Testis (tissue), 3 donors: ENCODE results near the gene SAMM50. TPM values are rescaled to one million over a fixed set of nuclear protein-coding genes. Genes with fewer than 3 reads are reported as not detected.

ENCODE experiments used
- DNase-seq: peaks from one replicate; pipeline ENCODE4 v3.0.0-alpha.2; 2019
- H3K27ac ChIP-seq, 2 donors: fragments of 200-600 bp; sonication (generic); one replicate each; pipeline ENCODE4 v1.5.1; 2019
- H3K27me3 ChIP-seq: fragments of 200-600 bp; sonication (generic); one replicate; pipeline ENCODE4 v1.5.1; 2019
- H3K36me3 ChIP-seq: fragments of 200-600 bp; sonication (generic); one replicate; pipeline ENCODE4 v1.5.1; 2017; ENCODE audit warnings: low read depth; ENCODE audit errors: missing control alignments
- H3K4me1 ChIP-seq: fragments of 200-600 bp; sonication (generic); one replicate; pipeline ENCODE4 v1.5.1; 2019
- H3K4me3 ChIP-seq, 2 donors: fragments of 200-600 bp; sonication (generic); one replicate each; pipeline ENCODE4 v1.5.1; 2017 to 2019
- H3K9me3 ChIP-seq: fragments of 200-600 bp; sonication (generic); one replicate; pipeline ENCODE4 v1.5.1; 2017
- POLR2A ChIP-seq: fragments of 450-650 bp; IDR thresholded peaks from one replicate; pipeline ENCODE4 v1.6.1; 2017; ENCODE audit warnings: antibody characterized with exemption, mild to moderate bottlenecking, moderate library complexity
- WGBS, 2 donors: methylation state at CpG; one replicate each; pipeline ENCODE4 v1.1.5; 2018; 5-methylcytosine and 5-hydroxymethylcytosine counted together
- intact Hi-C: fragments of 100-400 bp; cut with DNase I; formaldehyde crosslinking; loops from one replicate; pipeline ENCODE4 v1.15.1; 2023; ENCODE audit warnings: low total_unique reads
- polyA plus RNA-seq: library from polyadenylated mRNA; stranded (reverse); fragments of 350-450 nt; fragmentation: Illumina TruSeq; extraction: RNeasy Lipid Tissue Mini Kit (QIAGEN cat#74804); gene quantifications from one replicate; pipeline ENCODE4 v1.2.3, GENCODE V29; 2014; ENCODE audit warnings: low read depth, low replicate concordance; ENCODE audit not compliant: insufficient read depth
- total RNA-seq, 2 donors: library from RNA; depleted of rRNA; stranded (reverse); fragments of >200 nt; gene quantifications; one replicate each; pipeline ENCODE4 v1.2.3, GENCODE V29; 2016
- TF ChIP-seq, protein P1 (sequence below), 3 experiments: fragments of 450-650 bp in 2 of 3; fragments of 200-600 bp in 1 of 3; sonication (generic) in 1 of 3; IDR thresholded peaks; one replicate each; pipeline ENCODE4 v1.5.1; 2016 to 2019; ENCODE audit warnings: antibody characterized with exemption in 3 of 3, mild to moderate bottlenecking in 2 of 3, moderate library complexity in 1 of 3

The SAMM50 gene
- total and polyA plus RNA-seq, 3 donors from 2014 or later, result 41.5 to 71.1 (median 50.3) TPM

DNA sequence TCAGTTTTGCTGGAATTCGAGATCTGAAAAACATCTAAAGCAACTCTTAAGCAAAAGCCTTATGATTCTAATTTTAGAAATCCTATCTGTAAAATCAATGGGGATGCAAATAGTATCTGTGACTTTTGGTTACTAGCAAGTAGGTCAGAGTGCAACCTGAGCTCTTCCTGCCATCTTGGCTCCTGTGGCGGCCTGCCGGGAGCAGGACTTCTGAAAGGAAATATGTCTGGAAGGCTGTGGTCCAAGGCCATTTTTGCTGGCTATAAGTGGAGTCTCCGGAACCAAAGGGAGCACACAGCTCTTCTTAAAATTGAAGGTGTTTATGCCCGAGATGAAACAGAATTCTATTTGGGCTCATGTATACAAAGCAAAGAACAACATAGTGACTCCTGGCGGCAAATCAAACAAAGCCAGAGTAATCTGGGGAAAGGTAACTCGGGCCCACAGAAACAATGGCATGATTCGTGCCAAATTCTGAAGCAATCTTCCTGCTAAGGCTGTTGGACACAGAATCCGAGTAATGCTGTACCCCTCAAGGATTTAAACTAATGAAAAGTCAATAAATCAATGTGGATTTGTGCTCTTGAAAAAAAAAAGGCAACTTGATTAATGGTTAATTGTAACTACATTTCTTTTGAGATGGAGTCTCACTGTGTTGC is 1.7 kb downstream of the SAMM50 start:
- Histone ChIP-seq H3K4me3 (no peak overlapping the region), H3K9me3 (no peaks in the 10 kb centered on the region), H3K27ac (no peak overlapping the region), H3K27me3 (no peaks in the 10 kb centered on the region), H3K4me1 (peaks cover 18% of the 10 kb centered on the region), H3K36me3 (no peaks in the 10 kb centered on the region)
- 40 to 42% methylated on average over 9 of the region's 9 CpGs for WGBS, 2 donors
- intact Hi-C loops, result no loop called here
- no peak for DNase-seq
- TF ChIP-seq, protein P1, sequence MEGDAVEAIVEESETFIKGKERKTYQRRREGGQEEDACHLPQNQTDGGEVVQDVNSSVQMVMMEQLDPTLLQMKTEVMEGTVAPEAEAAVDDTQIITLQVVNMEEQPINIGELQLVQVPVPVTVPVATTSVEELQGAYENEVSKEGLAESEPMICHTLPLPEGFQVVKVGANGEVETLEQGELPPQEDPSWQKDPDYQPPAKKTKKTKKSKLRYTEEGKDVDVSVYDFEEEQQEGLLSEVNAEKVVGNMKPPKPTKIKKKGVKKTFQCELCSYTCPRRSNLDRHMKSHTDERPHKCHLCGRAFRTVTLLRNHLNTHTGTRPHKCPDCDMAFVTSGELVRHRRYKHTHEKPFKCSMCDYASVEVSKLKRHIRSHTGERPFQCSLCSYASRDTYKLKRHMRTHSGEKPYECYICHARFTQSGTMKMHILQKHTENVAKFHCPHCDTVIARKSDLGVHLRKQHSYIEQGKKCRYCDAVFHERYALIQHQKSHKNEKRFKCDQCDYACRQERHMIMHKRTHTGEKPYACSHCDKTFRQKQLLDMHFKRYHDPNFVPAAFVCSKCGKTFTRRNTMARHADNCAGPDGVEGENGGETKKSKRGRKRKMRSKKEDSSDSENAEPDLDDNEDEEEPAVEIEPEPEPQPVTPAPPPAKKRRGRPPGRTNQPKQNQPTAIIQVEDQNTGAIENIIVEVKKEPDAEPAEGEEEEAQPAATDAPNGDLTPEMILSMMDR (IDR thresholded peaks at IDR 0.05), result no peak
- no peak for TF ChIP-seq POLR2A

DNA sequence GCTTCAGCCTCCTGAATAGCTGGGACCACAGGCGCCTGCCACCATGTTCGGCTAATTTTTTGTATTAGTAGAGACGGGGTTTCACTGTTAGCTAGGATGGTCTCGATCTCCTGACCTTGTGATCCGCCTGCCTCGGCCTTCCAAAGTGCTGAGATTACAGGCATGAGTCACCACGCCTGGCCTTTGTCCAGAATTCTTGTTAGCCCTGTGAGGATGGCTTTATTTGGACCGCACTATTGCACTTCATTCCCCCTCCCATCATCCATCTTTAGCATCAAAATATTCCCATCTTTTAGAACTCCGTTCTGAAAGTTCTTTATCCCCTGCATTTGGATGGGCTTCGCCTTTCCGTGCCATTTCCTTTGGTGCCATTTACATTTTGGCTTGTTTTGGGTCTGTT is 2.6 kb downstream of the SAMM50 start:
- Histone ChIP-seq H3K4me3 (no peak overlapping the region), H3K4me1 (peaks cover 18% of the 10 kb centered on the region), H3K27ac (no peak overlapping the region), H3K36me3 (no peaks in the 10 kb centered on the region), H3K9me3 (no peaks in the 10 kb centered on the region), H3K27me3 (no peaks in the 10 kb centered on the region)
- intact Hi-C loops, result no loop called here
- 80 to 85% methylated on average over 11 of the region's 11 CpGs for WGBS, 2 donors
- no peak for DNase-seq
- TF ChIP-seq, protein P1 (IDR thresholded peaks at IDR 0.05), result no peak
- no peak for TF ChIP-seq POLR2A

DNA sequence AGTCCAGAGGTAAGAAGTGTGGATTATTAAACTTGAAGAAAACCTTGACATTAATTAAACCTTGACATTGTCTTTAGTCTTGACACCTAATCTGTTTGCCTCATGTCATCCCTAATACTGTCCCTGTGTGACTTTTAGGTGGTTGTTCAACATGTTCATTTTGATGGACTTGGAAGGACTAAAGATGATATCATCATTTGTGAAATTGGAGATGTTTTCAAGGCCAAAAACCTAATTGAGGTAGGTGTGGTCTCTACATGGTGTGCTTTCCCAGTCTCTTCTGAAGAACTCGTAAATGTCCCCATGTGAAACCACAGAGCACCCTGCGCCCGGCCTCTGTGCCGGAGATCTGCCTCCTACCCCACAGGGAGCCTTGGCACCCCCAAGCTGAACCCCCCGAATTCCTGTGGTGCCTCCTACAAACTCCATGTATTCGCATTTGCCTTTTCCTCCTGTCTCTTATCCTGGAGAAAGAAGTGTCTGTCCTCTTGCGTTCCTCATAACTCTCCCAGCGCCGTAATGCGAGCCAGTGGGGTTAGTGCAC is 9.1 kb downstream of the SAMM50 start:
- H3K27ac ChIP-seq, result no peak overlapping the region
- H3K4me3 ChIP-seq, result no peak overlapping the region
- H3K36me3 ChIP-seq, result no peaks in the 10 kb centered on the region
- intact Hi-C loops, result no loop called here
- 87% methylated on average over 10 of the region's 10 CpGs for WGBS, 2 donors
- H3K9me3 ChIP-seq, result no peaks in the 10 kb centered on the region
- no peaks in the 10 kb centered on the region for H3K4me1 ChIP-seq
- TF ChIP-seq POLR2A, result no peak
- TF ChIP-seq, protein P1 (IDR thresholded peaks at IDR 0.05), result no peak
- DNase-seq, result no peak
- H3K27me3 ChIP-seq, result no peaks in the 10 kb centered on the region

DNA sequence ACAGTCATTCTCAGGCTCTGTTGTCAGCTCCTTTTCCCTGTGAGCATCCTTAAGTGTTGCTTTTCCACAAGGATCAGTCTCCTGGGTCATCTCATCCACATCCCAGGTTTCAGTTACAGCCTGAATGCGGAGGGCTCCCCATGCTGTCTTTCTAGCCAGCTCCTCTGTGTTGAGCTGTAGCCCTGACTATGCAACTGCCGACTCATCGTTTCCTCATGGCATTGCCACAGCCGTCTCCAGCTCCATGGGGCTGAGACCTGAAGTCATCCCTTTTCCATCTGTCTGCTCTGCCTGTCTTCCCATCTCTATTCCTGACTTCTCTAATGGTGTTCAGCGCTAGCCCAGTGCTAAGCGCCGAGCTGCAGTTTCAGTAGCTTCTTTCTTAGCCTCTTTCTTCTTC is 11.8 kb downstream of the SAMM50 start:
- TF ChIP-seq POLR2A, result no peak
- TF ChIP-seq, protein P1 (IDR thresholded peaks at IDR 0.05), result no peak
- no peaks in the 10 kb centered on the region for H3K27me3 ChIP-seq
- no peak for DNase-seq
- H3K36me3 ChIP-seq, result no peaks in the 10 kb centered on the region
- intact Hi-C loops, result no loop called here
- WGBS, 2 donors, result 95 to 97% methylated on average over 7 of the region's 7 CpGs
- no peak overlapping the region for H3K27ac ChIP-seq
- no peak overlapping the region for H3K4me3 ChIP-seq
- no peaks in the 10 kb centered on the region for H3K4me1 ChIP-seq
- H3K9me3 ChIP-seq, result no peaks in the 10 kb centered on the region

DNA sequence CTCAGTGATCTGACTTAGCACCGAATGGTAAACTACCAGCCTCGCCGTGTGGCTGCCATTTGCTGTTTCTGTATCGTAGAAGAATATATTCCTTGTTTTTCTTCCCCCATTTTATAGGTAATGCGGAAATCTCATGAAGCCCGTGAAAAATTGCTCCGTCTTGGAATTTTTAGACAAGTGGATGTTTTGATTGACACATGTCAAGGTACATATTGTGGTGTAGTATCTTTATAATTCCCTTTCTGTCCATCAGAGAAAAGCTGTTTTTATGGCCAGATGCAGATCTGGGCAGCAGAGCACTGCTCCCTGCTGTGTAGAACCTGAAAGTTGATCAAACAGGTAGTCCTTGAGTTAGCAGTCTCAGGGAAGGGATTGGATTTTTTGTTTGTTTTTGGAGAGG is 13.4 kb downstream of the SAMM50 start:
- Histone ChIP-seq H3K4me1 (no peaks in the 10 kb centered on the region), H3K36me3 (no peaks in the 10 kb centered on the region), H3K4me3 (no peak overlapping the region), H3K27me3 (no peaks in the 10 kb centered on the region), H3K27ac (no peak overlapping the region), H3K9me3 (no peaks in the 10 kb centered on the region)
- intact Hi-C loops, result no loop called here
- 96 to 98% methylated on average over 7 of the region's 7 CpGs for WGBS, 2 donors
- no peak for TF ChIP-seq POLR2A
- TF ChIP-seq, protein P1 (IDR thresholded peaks at IDR 0.05), result no peak
- no peak for DNase-seq
